Thyroid gland (tissue), 4 donors: ENCODE results near the gene USP32. TPM values are rescaled to one million over a fixed set of nuclear protein-coding genes. Genes with fewer than 3 reads are reported as not detected.

Experiments
- DNase-seq, 2 donors: peaks; one replicate each; pipeline ENCODE4 v3.0.0-alpha.2; 2019
- H3K27ac ChIP-seq, 3 donors: fragments of 200-600 bp; sonication (generic); 1 replicate in 2 of 3; 2 replicates in 1 of 3; pipeline ENCODE4 v1.5.1; 2016 to 2019; ENCODE audit warnings: mild to moderate bottlenecking in 1 of 3, moderate library complexity in 1 of 3
- H3K27me3 ChIP-seq: fragments of 200-600 bp; sonication (generic); one replicate; pipeline ENCODE4 v1.5.1; 2019
- H3K36me3 ChIP-seq, 2 donors: fragments of 200-600 bp; sonication (generic); one replicate each; pipeline ENCODE4 v1.5.1; 2016 to 2019
- H3K4me1 ChIP-seq, 2 donors: fragments of 200-600 bp; sonication (generic); one replicate each; pipeline ENCODE4 v1.5.1; 2017 to 2019
- H3K4me3 ChIP-seq, 3 donors: fragments of 200-600 bp; sonication (generic); replicated peaks in 1 of 3; 1 replicate in 2 of 3; 2 replicates in 1 of 3; pipeline ENCODE4 v1.5.1; 2016; ENCODE audit warnings: mild to moderate bottlenecking in 1 of 3
- H3K9me3 ChIP-seq: fragments of 200-600 bp; sonication (generic); one replicate; pipeline ENCODE4 v1.5.1; 2017
- POLR2A ChIP-seq, 2 donors: fragments of 450-650 bp; IDR thresholded peaks; one replicate each; pipeline ENCODE4 v1.6.1; 2017; ENCODE audit warnings: antibody characterized with exemption in 2 of 2, mild to moderate bottlenecking in 2 of 2, moderate library complexity in 1 of 2
- WGBS, 2 donors: methylation state at CpG; one replicate each; pipeline ENCODE4 v1.1.5; 2017; 5-methylcytosine and 5-hydroxymethylcytosine counted together
- intact Hi-C: fragments of 100-400 bp; cut with DNase I; formaldehyde crosslinking; loops from one replicate; pipeline ENCODE4 v1.15.1; 2023
- total RNA-seq, 4 donors: library from RNA; depleted of rRNA; stranded (reverse); fragments of >200 nt; gene quantifications; one replicate each; pipeline ENCODE4 v1.2.3, GENCODE V29; 2016
- TF ChIP-seq, protein P1 (sequence below), 6 experiments: fragments of 200-600 bp in 3 of 6; fragments of 450-650 bp in 3 of 6; sonication (generic) in 3 of 6; IDR thresholded peaks; one replicate each; pipeline ENCODE4 v1.5.1; 2016 to 2019; ENCODE audit warnings: antibody characterized with exemption in 6 of 6, mild to moderate bottlenecking in 2 of 6, inconsistent platforms in 1 of 6, moderate library complexity in 1 of 6

Gene USP32
- total RNA-seq, 4 donors from 2014 or later: 49.9 to 76.5 (median 65.0) TPM

DNA sequence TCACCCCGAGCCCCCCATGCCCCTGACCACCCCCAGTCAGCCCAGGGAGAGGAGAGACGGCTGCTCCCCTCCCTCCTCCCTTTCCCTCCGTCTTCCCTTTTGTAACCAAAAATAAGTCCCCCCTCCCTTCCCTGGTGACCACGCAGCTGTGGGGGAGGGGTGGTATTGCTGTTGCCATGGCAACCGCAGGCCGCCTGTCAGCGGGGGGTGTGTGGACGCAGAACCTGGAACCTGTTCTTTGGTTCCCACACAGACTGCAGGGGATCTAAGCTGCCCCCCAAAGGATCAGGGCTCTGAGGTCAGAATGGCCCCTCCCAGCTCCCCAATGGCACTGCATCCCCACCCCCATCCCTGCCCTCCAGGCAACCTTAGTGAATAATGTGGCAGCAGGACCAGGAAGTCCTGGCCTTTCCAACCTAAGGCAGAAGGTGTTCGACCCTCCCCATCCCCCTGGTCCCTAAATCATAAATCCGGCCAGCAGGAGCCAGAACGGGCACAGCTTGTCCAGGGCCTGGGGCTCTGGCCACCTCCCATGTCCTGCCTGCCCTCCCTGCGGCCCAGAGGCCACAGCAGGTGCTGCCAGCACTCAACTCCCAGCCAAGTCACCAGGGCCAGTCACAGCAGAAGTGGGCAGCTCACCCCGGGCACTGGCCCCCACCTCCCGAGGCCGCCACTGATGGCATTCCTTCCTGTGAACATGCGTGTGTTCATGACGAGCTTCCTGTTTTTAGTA is 230.2 kb downstream of the USP32 start:
- Histone ChIP-seq H3K4me3 (no peak overlapping the region), H3K9me3 (no peaks in the 10 kb centered on the region), H3K27me3 (no peaks in the 10 kb centered on the region), H3K36me3 (no peaks in the 10 kb centered on the region), H3K4me1 (peaks cover 0 to 11% of the 10 kb centered on the region in 2 donors), H3K27ac (peak overlapping the region in 2 of 3 donors; percentile 22 to 50)
- 30 to 34% methylated on average over 12 to 13 of the region's 17 CpGs for WGBS, 2 donors
- no peak for DNase-seq
- TF ChIP-seq, protein P1, sequence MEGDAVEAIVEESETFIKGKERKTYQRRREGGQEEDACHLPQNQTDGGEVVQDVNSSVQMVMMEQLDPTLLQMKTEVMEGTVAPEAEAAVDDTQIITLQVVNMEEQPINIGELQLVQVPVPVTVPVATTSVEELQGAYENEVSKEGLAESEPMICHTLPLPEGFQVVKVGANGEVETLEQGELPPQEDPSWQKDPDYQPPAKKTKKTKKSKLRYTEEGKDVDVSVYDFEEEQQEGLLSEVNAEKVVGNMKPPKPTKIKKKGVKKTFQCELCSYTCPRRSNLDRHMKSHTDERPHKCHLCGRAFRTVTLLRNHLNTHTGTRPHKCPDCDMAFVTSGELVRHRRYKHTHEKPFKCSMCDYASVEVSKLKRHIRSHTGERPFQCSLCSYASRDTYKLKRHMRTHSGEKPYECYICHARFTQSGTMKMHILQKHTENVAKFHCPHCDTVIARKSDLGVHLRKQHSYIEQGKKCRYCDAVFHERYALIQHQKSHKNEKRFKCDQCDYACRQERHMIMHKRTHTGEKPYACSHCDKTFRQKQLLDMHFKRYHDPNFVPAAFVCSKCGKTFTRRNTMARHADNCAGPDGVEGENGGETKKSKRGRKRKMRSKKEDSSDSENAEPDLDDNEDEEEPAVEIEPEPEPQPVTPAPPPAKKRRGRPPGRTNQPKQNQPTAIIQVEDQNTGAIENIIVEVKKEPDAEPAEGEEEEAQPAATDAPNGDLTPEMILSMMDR (IDR thresholded peaks at IDR 0.05): no peak
- TF ChIP-seq POLR2A (IDR thresholded peaks at IDR 0.05): no peak
- intact Hi-C loops: no loop called here

DNA sequence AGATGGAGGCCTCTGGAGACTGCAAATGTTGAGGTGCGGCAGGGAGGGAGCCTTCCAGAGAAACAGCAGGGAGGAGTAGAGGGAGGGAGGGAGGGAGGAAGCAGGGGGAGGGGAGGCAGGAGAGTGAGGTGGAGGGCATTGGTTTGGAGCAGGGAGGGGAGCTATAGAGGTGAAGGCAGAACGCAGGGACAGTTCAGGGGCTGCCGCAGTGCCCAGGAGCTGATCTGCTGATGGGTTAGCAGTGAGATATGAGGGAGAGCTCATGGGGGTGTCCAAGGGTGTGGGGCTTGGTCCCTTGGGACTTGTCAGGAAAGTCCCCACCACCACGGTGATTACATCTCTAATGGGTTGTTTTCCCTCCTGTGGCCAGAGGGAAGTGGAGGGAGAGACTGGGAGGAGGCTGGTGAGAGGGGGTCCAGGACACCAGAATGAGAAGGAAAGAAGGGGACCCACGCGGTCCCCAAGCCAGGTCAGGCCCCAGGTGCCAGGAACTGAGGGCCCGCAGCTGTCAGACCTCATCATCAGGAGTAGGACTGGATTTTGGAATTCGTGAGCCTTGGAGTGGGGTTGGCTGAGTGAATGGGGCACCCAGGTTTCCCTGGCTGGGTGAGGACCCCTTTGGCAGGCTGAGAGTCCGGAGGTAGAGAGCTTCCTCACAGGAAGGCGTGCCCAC is 231.0 kb downstream of the USP32 start:
- intact Hi-C loops: no loop called here
- no peak overlapping the region for H3K4me3 ChIP-seq
- H3K27ac ChIP-seq: peak overlapping the region in 2 of 3 donors; percentile 22 to 50
- no peaks in the 10 kb centered on the region for H3K9me3 ChIP-seq
- no peaks in the 10 kb centered on the region for H3K36me3 ChIP-seq
- H3K27me3 ChIP-seq: no peaks in the 10 kb centered on the region
- H3K4me1 ChIP-seq: peaks cover 0 to 11% of the 10 kb centered on the region in 2 donors
- no peak for TF ChIP-seq POLR2A (IDR thresholded peaks at IDR 0.05)
- TF ChIP-seq, protein P1 (IDR thresholded peaks at IDR 0.05): no peak
- no peak for DNase-seq
- 52 to 53% methylated on average over 10 of the region's 10 CpGs for WGBS, 2 donors

DNA sequence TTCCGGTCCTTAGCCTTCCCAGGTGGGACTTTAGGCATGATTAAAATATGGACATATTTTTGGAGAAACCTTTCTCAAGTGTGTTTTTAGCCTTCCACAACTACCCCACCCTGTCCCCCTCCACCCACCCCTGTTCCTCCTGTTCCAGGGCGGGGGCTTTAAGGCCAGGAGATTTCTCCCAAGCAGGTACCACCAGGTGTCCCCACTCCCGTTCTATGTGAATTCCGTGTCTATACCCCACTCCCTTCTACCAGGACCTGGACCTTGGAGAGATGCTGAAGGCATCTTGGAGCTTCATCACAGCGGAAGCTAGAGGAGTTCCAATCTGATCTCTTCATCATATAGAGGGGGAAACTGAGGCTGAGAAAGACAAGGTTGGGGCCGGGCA is 232.5 kb downstream of the USP32 start:
- DNase-seq: no peak
- Histone ChIP-seq H3K36me3 (no peaks in the 10 kb centered on the region), H3K27ac (no peak overlapping the region), H3K4me3 (no peak overlapping the region), H3K27me3 (no peaks in the 10 kb centered on the region), H3K4me1 (peaks cover 0 to 11% of the 10 kb centered on the region in 2 donors), H3K9me3 (no peaks in the 10 kb centered on the region)
- intact Hi-C loops: no loop called here
- WGBS, 2 donors: 58 to 68% methylated on average over 6 of the region's 6 CpGs
- TF ChIP-seq, protein P1 (IDR thresholded peaks at IDR 0.05): no peak
- TF ChIP-seq POLR2A (IDR thresholded peaks at IDR 0.05): no peak

DNA sequence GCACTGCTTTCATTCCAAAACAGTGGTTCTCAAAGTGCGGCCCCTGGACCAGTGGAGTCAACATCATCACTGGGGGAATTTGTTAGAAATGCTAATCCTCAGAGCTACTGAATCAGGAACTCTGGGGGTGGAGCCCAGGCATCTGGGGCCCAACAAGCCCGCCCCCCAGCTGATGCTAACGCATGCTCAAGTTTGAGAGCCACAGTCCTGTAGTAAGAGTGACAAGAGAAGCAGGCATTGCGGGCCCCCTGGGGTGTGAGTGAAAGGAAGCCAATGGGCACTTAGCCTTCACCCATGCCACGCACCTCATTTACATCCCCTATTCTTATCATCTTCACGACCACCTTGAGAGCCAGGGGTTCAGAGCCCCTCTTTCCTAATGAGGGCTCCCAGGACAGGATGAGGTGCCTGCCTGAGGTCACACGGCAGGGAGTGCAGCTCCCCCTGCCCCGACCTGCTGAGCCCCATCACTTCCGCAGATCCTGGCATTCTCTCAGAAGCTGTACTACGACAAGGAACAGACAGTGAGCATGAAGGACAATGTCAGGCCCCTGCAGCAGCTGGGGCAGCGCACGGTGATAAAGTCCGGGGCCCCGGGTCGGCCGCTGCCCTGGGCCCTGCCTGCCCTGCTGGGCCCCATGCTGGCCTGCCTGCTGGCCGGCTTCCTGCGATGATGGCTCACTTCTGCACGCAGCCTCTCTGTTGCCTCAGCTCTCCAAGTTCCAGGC is 233.0 kb downstream of the USP32 start:
- peaks cover 0 to 11% of the 10 kb centered on the region in 2 donors for H3K4me1 ChIP-seq
- no peaks in the 10 kb centered on the region for H3K36me3 ChIP-seq
- no peak for DNase-seq
- H3K4me3 ChIP-seq: no peak overlapping the region
- TF ChIP-seq, protein P1 (IDR thresholded peaks at IDR 0.05): no peak
- no peak for TF ChIP-seq POLR2A (IDR thresholded peaks at IDR 0.05)
- 39 to 45% methylated on average over 15 to 19 of the region's 19 CpGs for WGBS, 2 donors
- H3K27ac ChIP-seq: no peak overlapping the region
- no peaks in the 10 kb centered on the region for H3K9me3 ChIP-seq
- no peaks in the 10 kb centered on the region for H3K27me3 ChIP-seq
- intact Hi-C loops: no loop called here
